HFFc6 (cell line): ENCODE results near the gene OR2G2. TPM values are rescaled to one million over a fixed set of nuclear protein-coding genes. Genes with fewer than 3 reads are reported as not detected.

Experiments used
- DNase-seq: peaks from one replicate; pipeline ENCODE4 v3.0.0-alpha.2; 2018
- H3K27ac Mint-ChIP-seq: 2 replicates; pipeline ENCODE4 v1.8.0; 2020; ENCODE audit warnings: mild to moderate bottlenecking, mixed read lengths
- H3K27me3 Mint-ChIP-seq: 2 replicates; pipeline ENCODE4 v1.8.0; 2021; ENCODE audit warnings: mild to moderate bottlenecking, moderate library complexity, mixed read lengths; ENCODE audit not compliant: insufficient read depth
- H3K36me3 Mint-ChIP-seq: 2 replicates; pipeline ENCODE4 v1.8.0; 2021; ENCODE audit warnings: low read depth, mixed read lengths
- H3K4me1 Mint-ChIP-seq: 2 replicates; pipeline ENCODE4 v1.8.0; 2020; ENCODE audit warnings: low read depth, mixed read lengths
- H3K4me3 Mint-ChIP-seq: 2 replicates; pipeline ENCODE4 v1.8.0; 2020; ENCODE audit warnings: mild to moderate bottlenecking, moderate library complexity, mixed read lengths
- H3K9me3 Mint-ChIP-seq: 2 replicates; pipeline ENCODE4 v1.8.0; 2020; ENCODE audit warnings: mild to moderate bottlenecking, mixed read lengths
- CTCF ChIP-seq: fragments of 200-600 bp; sonication (generic); IDR thresholded peaks from 2 replicates; pipeline ENCODE4 v1.5.0; 2021; ENCODE audit warnings: antibody characterized with exemption, mild to moderate bottlenecking
- total RNA-seq, 6 experiments: library from RNA; stranded (reverse); fragmentation: NEBNext Ultra II Directional; extraction: Animal tissue kit (Norgen Biotek cat#: 25700); gene quantifications; 2 replicates in 1 of 6; 3 replicates in 5 of 6; pipeline ENCODE4 v1.2.3, GENCODE V29; 2021

Gene OR2G2
- total RNA-seq, 6 experiments from 2014 or later: not detected

GRCh38 chr1:247578946-247579460 is 9.2 kb upstream of the OR2G2 start:
- Mint-ChIP-seq H3K27ac (no peak overlapping the region), H3K4me1 (no peaks in the 10 kb centered on the region), H3K36me3 (no peaks in the 10 kb centered on the region), H3K9me3 (no peaks in the 10 kb centered on the region; the same call in 1 of the 2 replicates), H3K4me3 (no peak overlapping the region), H3K27me3 (no peaks in the 10 kb centered on the region; the same call in 1 of the 2 replicates)
- no peak for TF ChIP-seq CTCF
- DNase-seq: no peak

GRCh38 chr1:247605286-247605685 is 17.1 kb downstream of the OR2G2 start, which contains the start of gene OR2G3:
Gene OR2G3 (plus strand): TSS chr1:247605586. CDS start chr1:247605586, 0 bp downstream.
- H3K4me3 Mint-ChIP-seq: no peak within 1 kb of the TSS
- DNase-seq: no peak

GRCh38 chr1:247613405-247613804 is 25.2 kb downstream of the OR2G2 start:
- Mint-ChIP-seq H3K4me3 (no peak overlapping the region), H3K27ac (no peak overlapping the region), H3K36me3 (no peaks in the 10 kb centered on the region), H3K27me3 (peaks cover 2% of the 10 kb centered on the region; the same call in 1 of the 2 replicates), H3K4me1 (no peaks in the 10 kb centered on the region), H3K9me3 (peaks cover 28% of the 10 kb centered on the region)
- no peak for TF ChIP-seq CTCF
- DNase-seq: no peak

More at GRCh38 chr1:247605286-247605685, 17.1 kb downstream of the OR2G2 start, which contains the start of gene OR2G3:
- Mint-ChIP-seq H3K27me3 (peaks cover 2% of the 10 kb centered on the region), H3K36me3 (no peaks in the 10 kb centered on the region), H3K27ac (no peak within 1 kb of the TSS), H3K9me3 (peaks cover 10% of the 10 kb centered on the region; the same call in 1 of the 2 replicates), H3K4me1 (no peaks in the 10 kb centered on the region)
- no peak for TF ChIP-seq CTCF

GRCh38 chr1:247614625-247615024 is 26.5 kb downstream of the OR2G2 start:
- H3K27ac Mint-ChIP-seq: no peak overlapping the region
- peaks cover 24% of the 10 kb centered on the region for H3K9me3 Mint-ChIP-seq
- H3K27me3 Mint-ChIP-seq: peaks cover 2% of the 10 kb centered on the region; the same call in 1 of the 2 replicates
- H3K36me3 Mint-ChIP-seq: no peaks in the 10 kb centered on the region
- H3K4me1 Mint-ChIP-seq: no peaks in the 10 kb centered on the region
- TF ChIP-seq CTCF: no peak
- H3K4me3 Mint-ChIP-seq: no peak overlapping the region
- no peak for DNase-seq

- no peak for DNase-seq
- H3K27me3 Mint-ChIP-seq: no peaks in the 10 kb centered on the region; the same call in 1 of the 2 replicates
- H3K27ac Mint-ChIP-seq: no peak overlapping the region
- TF ChIP-seq CTCF: no peak
- H3K9me3 Mint-ChIP-seq: peaks cover 16% of the 10 kb centered on the region; the same call in 1 of the 2 replicates
- no peaks in the 10 kb centered on the region for H3K4me1 Mint-ChIP-seq
- H3K36me3 Mint-ChIP-seq: no peaks in the 10 kb centered on the region
- no peak overlapping the region for H3K4me3 Mint-ChIP-seq
Measured at GRCh38 chr1:247627951-247628350, 39.8 kb downstream of the OR2G2 start.
